GM12873 (cell line): Measurements from ENCODE around the gene NTRK2.

Experiments
- TF ChIP-seq, protein P1 (sequence below): IDR thresholded peaks from 2 replicates; pipeline ENCODE4 v1.5.1; 2012; ENCODE audit warnings: low read depth, mild to moderate bottlenecking, moderate library complexity, low read length, control low read depth; ENCODE audit not compliant: insufficient read depth; ENCODE audit errors: missing control alignments

Gene NTRK2

DNA sequence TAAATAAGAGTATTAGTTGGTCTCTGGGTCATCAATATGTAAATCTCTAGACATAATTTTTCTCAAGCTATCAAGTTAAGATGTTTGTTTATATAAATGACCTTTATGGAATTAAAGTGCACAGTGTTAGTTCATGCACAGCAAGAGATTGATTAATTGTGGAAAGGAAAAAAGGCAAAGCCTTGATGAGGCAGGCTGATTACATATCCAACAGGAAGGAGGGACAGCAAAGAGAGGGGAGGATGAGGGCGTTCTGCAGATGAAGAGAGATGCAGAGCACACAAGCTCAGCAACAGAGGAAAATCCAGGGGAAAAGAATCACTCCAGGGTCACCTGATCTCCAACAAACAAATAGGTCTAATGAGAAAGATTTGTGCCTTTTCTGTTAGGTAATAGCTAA, 16.5 kb downstream of the NTRK2 start:
- TF ChIP-seq, protein P1, sequence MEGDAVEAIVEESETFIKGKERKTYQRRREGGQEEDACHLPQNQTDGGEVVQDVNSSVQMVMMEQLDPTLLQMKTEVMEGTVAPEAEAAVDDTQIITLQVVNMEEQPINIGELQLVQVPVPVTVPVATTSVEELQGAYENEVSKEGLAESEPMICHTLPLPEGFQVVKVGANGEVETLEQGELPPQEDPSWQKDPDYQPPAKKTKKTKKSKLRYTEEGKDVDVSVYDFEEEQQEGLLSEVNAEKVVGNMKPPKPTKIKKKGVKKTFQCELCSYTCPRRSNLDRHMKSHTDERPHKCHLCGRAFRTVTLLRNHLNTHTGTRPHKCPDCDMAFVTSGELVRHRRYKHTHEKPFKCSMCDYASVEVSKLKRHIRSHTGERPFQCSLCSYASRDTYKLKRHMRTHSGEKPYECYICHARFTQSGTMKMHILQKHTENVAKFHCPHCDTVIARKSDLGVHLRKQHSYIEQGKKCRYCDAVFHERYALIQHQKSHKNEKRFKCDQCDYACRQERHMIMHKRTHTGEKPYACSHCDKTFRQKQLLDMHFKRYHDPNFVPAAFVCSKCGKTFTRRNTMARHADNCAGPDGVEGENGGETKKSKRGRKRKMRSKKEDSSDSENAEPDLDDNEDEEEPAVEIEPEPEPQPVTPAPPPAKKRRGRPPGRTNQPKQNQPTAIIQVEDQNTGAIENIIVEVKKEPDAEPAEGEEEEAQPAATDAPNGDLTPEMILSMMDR = no peak

DNA sequence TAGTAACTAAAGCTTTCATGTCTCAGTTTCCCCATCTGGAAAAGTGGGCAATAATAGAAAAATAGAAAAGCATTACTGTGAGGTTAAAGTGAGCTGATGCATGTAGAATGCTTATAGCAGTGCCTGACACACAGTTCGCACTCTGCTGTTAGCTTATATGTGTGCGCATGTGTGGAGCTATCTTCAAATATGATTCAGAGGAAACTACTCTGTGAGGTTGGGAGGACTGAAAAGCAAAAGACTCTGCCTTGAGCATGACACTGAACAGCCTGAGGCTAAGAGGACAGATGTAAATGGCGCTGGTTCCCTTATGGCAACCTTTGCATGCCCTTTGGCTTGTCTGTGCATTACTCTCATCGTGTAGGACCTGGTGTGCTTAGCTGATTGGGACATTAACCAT, 19.4 kb downstream of the NTRK2 start:
- TF ChIP-seq, protein P1 = no peak

- TF ChIP-seq, protein P1 = no peak
These were observed 22.1 kb downstream of the NTRK2 start for GRCh38 chr9:84691634-84692033.

DNA sequence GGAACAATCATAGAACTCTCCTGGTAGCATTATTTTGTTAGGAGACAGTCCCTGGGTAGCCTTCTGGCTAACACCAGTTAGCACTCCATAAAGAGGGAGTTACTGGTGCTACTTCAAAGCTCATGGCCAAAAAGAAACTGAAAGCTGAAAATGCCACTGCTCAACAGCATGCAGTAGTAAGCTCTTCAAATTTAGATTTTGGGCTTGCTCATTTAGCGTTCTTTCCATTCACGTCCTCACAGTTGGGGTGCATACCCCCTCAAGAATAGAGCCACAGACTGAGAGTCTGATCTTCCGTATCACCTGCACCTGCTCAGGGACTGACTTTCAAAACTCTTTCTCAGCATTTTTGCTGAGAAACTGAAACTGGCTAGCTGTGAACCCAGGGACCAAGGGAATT, 24.7 kb downstream of the NTRK2 start:
- TF ChIP-seq, protein P1 = no peak

DNA sequence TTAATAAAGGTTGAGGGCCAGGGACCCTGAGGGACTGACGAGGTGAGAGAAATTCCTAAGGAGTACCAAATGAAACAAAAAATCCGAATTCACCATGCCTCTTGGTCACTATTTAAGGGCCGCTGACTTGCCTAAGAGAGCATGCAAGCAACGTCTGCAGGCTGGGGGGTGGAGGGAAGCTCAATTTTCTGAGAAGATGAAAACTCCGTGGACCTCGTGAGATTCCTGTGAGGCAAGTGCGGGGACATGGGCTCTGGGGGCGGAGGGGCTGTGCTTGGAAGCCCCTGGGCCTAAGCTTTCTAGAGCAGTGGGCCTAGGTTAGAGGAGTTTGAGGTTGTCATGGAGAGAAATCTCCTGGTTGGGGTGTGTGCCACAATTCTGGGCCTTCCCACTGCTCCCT, 27.5 kb downstream of the NTRK2 start:
- TF ChIP-seq, protein P1 = no peak

DNA sequence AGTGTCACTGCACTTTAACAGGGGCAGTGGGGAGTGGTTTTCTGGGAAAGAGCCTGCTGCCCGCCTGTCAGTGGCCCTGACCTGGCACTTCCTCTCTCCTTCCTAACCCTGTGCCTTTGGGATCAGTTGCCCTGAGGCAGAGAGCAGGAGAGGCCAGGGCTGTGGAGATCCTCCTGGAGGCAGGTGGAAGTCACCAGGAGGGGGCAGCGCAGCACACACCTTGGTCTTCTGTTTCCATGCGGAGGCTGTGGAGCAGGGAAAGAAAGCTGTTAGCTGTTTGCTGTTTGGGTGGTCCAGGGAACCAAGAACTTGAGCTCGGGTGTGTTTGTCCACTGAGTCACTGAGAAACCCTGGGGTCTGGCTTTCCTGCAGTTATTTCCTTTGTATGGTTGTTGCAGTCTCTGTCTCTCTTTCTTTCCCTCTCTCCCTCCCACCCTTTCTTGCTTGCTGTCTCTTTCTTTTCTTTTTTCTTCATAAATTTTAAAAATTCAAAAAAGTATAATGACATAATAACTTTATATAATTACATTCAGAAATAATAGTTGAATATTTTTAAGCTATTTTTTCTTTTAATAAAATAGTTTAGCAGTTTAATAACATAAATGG, 28.1 kb downstream of the NTRK2 start:
- TF ChIP-seq, protein P1 = peak; percentile 89

GRCh38 chr9:84698323-84698722, 28.8 kb downstream of the NTRK2 start:
- TF ChIP-seq, protein P1 = no peak

DNA sequence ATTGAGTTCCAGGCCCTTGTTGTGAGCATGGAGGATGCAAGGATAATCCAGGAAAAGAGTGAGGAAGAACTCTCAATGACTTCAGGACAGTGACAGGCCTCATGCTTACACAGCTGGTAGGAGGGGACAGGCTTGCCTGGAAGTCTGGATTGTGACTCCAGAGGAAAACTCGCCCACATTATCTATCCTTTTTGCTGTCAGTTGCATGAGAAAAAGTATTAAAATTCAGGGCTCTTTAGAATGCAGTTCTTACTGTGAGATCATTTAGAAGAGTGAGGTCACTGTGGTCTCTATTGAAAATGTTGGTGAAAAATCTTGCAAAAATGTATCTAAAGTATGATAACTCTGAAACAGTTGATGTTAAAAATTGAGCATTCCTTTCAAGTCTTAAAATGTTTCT, 30.5 kb downstream of the NTRK2 start:
- TF ChIP-seq, protein P1 = no peak
